NCI-H187 (cell line): ENCODE measurements around the gene PFAS.
"Not testable (repeated sequence)": the region's sequence is repeated elsewhere in the genome, so short reads cannot be mapped to it uniquely, and the experiment has no call there.

ENCODE experiments used
- DNase-seq, 2 experiments: peaks; one replicate each; lab custom pipeline; 2025; lab: John Stamatoyannopoulos, UW

Gene PFAS, protein sequence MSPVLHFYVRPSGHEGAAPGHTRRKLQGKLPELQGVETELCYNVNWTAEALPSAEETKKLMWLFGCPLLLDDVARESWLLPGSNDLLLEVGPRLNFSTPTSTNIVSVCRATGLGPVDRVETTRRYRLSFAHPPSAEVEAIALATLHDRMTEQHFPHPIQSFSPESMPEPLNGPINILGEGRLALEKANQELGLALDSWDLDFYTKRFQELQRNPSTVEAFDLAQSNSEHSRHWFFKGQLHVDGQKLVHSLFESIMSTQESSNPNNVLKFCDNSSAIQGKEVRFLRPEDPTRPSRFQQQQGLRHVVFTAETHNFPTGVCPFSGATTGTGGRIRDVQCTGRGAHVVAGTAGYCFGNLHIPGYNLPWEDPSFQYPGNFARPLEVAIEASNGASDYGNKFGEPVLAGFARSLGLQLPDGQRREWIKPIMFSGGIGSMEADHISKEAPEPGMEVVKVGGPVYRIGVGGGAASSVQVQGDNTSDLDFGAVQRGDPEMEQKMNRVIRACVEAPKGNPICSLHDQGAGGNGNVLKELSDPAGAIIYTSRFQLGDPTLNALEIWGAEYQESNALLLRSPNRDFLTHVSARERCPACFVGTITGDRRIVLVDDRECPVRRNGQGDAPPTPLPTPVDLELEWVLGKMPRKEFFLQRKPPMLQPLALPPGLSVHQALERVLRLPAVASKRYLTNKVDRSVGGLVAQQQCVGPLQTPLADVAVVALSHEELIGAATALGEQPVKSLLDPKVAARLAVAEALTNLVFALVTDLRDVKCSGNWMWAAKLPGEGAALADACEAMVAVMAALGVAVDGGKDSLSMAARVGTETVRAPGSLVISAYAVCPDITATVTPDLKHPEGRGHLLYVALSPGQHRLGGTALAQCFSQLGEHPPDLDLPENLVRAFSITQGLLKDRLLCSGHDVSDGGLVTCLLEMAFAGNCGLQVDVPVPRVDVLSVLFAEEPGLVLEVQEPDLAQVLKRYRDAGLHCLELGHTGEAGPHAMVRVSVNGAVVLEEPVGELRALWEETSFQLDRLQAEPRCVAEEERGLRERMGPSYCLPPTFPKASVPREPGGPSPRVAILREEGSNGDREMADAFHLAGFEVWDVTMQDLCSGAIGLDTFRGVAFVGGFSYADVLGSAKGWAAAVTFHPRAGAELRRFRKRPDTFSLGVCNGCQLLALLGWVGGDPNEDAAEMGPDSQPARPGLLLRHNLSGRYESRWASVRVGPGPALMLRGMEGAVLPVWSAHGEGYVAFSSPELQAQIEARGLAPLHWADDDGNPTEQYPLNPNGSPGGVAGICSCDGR (N-terminal part only)

DNA sequence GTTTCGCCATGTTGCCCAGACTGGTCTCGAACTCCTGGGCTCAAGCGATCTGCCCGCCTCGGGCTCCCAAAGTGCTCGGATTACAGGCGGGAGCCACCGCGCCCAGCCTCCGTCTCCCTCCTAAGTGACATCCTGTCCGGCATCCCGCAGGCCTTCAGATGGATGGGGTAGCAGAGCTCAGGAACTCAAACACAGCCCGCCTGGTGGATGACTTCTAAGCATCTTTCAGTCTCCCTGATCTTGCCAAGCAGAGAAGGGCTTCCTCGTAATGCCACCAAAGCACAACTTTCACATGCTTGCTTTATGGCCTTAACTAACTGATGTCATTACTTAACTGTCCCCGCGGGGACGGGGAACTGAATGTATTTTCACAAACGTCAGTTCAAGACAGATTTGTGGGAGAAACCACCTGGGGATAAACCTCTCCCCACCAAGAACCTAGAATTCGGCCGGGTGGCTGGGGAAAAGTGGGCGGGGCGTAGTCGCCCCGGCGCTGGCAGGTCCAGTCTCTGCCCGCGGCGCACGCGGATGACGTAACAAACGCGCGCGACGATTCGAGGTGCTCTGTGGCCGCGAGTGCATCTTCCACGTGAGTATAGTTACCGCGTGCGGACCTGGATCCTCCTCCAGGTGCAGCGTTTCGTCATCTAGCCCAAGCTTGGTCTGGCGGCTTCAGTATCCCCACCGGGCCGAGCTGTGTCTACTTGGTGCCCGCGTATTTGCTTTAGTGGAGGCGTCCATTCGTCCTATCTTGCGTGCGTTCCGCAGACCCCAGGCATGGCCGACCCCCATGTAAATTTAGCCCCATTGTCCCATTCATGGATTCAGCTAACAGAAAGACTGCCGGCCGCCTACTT is at the start of gene PFAS:
Gene PFAS, plus strand, starts transcription at position 539 of the 857 bp plus-strand sequence. CDS start 4,649 bp downstream, outside the sequence.
- peak; percentile 72 to 79 for DNase-seq

DNA sequence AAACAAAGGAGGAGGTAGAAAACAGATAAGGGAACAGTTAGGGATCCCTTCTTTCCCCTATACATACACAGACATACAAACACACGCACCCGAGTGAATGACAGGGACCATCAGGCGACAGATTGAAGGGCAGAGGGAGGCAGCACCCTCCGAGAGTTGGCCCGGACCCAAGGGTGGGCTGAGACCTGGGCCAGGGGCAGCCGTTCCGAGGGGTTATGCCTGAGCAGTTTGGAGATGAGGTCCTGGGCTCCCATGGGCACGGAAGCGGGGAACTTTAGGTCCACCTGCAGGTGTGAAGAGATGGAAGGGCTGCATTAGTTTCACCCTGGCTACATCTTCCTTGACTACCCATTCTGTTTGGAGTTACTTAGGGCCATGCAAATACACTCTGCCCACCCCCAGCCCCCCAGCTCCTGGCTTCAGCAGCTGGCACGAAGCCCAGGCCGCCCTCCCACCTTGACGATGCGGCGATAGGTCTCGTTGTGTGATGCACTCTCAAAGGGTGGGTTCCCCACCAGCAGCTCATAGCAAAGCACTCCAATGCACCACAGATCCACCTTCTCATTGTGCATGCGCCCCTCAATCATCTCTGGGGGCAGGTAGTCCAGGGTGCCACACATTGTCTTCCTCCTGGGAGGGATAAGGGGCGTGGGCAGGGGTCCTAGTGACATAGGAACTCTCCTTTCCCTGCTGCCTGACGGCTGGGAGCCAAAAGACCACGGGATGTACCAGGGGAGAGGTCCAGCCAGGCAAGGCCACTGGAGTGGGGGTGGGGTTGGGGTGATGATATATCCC is 44.1 kb upstream of the PFAS start:
- no peak for DNase-seq

DNA sequence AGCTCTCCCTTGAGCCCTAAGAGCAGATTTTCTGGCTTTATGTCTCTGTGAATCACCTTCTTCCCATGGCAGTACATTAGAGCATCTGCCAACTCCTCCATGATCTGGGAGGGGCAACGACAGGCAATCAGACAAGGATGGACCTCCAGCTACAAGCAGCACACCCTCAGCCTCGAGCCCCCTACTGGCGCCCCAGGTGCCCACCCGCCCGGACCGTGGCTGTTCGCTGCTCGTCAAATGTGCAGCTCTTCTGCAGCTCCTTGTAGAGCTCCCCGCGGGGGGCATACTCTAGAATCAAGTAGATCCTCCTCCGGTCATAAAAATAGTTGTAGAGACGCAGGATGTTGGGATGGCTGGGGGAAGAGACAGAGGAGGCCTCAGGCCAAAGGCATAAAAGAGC is 42.6 kb upstream of the PFAS start:
- no peak for DNase-seq

DNA sequence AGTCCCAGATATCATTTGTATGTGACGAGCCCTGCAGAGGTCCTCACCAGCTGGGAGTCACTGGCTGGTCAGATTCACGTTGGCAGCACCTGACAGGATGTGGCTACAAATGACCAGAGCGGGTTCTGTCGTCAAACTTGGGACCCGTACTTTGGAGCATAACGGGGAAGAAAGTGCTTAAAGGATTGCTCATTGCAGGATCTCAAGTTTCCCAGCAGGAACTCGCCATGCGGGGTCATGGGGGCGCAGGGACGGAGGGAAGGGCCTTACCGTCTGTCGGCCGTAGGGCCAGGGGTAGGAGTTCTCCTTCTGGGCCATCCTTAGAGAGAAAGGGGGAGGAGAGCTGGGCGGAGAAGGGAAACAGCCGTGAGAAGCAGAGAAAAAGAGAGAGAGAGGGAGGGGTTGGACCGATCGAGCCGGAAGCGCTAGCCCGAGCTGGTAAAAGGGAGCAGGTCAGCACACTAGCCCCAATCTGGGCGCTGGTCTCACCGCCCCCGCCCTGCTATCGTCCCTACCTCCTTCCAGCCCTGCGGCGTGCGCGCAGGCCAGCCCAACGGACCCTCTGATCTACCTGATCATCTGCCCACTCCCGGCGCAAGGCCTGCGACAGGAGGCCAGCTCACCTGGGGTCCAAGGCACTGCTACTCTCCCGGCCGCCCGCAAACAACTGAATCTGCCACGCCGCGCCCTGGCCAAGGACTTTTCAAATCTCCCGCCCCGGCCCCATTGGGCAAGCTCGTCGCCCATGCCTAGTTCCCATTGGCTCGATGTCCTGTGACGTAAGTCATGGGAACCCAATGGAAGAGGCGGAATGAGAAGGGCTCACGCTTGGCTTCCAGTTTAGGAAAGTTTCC is 39.0 kb upstream of the PFAS start, which contains the start of gene AURKB:
Gene AURKB, minus strand, starts transcription at position 669 of the 854 bp plus-strand sequence. Its CDS starts 351 bp downstream, at position 318.
- peak; percentile 35 to 76 for DNase-seq

DNA sequence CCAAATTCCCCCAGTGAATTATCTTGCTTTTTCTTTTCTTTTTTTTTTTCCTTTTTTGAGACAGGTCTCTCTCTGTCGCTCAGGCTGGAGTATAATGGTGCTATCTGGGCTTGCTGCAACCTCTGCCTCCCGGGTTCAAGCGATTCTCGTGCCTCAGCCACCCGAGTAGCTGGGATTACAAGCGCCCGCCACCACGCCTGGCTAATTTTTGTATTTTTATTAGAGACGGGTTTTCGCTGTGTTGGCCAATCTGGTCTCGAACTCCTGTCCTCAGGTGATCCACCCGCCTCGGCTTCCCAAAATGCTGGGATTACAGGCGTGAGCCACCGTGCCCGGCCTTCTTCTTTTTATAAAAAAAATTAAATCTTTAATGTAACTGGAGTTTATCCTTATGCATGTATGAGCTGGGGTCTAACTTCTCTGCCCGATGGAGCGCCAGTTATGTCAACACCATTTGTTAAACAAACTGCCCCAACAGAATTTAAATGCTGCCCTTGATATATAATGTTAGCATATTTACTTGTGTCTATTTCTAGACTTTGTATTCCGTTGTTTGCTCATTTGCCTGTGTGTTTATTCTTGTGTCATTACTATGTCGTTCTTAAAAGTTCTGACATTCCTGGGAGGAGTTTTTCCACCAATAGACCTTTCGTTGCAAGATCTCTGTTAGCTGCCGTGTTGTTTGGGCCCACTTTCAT is 38.2 kb upstream of the PFAS start:
- DNase-seq = no peak

DNA sequence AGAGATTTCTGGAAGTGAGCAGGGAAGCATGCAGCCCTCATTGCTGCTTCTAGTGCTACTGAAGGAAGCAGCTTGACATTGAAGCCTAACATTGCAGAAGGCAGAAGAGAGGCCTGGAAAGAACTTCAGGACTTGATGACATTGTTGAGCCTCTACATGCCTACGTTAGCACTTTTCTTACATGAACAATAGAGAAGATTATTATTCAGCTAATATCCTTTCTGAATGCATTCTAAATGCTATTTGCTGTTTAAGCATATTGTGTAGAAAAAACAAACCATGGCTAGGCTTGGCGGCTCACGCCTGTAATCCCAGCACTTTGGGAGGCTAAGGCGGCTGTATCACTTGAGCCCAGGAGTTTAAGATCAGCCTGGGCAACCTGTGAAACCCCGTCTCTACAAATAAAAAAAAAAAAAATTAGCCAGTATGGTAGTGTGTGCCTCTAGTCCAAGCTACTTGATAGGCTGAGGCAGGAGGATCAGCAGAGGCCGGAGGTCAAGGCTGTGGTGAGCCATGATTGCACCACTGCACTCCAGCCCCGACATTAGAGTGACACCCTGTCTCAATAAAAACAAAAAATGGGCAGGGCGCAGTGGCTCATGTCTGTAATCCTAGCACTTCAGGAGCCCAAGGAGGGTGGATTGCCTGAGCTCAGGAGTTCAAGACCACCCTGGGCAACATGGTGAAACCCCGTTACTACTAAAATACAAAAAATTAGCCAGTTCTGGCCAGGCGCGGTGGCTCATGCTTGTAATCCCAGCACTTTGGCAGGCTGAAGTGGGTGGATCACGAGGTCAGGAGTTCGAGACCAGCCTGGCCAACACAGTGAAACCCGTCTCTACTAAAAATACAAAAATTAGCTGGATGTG is 36.5 kb upstream of the PFAS start:
- DNase-seq = no peak

DNA sequence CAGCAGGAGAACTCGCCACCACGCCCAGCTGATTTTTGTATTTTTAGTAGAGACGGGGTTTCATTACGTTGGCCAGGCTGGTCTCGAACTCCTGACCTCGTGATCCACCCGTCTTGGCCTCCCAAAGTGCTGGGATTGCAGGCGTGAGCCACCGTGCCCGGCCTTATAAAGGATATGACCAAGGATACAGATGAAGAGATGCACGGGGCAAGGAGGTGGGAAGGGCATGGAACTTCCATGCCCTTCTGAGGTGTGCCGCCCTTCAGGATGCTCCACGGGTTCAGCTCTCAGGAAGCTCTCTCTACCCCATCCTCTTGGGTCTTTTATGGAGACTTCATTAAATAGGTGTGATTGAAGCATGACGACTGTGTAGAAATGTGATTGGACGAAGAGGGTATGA is 35.1 kb upstream of the PFAS start:
- not testable (repeated sequence) for DNase-seq

DNA sequence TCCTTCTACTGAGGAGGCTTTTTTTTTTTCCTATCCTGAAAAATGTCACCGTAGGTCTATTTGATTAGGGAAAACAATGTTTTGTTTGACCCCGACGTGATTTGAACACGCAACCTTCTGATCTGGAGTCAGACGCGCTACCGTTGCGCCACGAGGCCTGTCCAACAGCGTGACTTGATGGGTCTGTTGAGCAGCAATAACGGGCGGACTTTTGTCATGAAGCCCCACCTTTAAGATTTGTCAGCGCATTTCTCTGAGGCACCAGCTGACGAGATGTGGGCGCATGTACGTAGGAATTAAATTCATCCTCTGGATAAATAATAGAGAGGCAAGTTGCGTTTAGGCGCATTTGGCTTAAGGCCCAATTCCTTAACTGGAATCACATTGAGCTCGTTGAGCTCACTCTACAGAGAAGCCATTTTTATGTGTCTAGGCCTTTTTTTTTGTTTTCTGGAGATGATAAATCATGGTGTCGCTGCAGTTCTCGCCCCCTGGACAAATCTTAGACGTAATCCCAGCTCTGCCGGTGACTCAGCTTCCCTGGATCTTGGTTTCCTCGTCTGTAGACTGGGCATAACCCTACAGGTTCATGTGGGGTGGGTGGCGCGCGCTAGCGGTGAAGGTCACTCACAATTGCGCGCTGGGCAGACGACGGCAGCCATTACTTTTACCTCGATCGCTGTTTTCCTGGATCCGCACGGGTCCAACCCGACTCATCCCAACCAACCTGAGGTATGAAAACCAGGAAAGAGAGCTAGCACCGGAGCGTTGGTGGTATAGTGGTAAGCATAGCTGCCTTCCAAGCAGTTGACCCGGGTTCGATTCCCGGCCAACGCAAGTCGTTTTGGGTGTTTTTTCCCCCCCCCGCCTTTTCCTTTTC is 28.1 kb upstream of the PFAS start:
- DNase-seq = peak; percentile 51 to 82

DNA sequence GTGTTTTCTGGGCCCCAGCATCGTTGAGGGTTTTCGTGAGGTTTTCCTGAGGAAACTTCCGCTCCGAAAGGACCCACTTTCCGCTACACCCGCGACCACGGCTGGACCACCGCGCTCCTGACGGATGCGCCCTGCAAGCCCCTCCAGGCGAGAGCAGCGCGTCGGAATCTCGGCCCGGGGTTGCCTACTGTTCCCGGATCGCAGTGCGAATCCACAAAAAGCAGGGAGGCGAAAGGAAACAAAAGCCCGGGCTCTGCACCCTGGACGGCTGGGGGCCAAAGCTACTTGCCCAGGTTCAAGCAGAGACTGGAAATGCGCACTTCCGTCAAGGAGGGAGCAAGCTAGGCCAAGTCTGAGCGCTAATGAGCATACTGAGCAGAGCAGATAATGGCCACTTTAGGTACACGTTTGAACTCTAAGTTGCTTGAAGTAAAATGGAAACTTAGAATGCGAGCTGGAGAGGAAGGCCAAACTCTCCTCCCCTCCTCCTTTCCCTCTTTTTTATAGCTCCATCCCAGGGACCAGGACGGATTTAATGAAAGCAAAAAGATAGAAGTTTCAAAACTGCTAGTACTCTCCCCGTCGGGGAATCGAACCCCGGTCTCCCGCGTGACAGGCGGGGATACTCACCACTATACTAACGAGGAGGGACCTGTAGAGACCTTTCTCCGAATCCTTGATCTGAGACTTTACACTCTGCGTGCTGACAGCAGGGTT is 27.3 kb upstream of the PFAS start:
- DNase-seq = peak; percentile 50 to 83

DNA sequence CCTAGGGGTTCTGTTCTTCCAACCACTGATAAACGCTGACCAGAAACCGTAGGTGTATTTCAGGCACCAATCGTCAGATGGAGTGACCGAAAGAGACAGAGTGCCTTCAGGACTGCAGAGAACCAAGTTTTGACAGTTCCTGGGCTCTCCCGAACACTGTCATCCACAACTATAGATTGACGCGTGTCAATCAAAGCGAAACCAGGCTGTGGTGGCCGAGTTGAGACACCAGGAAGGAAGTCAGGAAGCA is 26.8 kb upstream of the PFAS start:
- no peak for DNase-seq

DNA sequence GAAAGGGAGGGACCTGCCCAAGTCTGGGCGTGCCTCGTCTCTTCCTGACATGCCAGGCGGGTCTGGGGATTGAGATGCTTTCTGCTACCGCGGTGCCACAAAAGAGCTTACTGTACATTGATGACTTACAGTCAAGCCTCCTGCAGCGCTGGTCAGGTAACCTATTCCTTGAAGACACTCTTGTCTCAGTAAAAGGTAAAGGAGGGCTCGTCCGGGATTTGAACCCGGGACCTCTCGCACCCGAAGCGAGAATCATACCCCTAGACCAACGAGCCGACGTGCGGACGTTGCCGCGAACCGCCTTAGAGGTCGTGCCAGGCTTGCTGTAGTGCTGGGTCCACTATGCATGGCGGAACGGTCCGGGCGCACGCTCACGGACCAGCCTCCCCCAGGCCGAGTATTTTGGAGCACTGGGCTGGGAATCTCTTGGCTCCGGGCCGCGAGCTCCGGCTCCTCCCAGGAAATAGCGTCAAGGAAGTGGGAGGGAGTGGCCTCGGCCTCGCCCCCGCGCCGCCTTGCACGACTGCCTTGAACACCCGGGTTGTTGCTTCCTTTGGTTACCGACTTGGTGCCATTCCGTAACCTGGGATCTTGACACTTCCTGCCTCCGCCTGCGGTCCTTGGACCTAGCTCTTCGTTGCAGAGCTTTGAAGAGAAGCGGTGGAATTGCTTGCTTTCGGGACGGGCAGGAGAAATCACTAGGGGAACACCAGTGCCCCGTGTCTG is 26.3 kb upstream of the PFAS start:
- peak; percentile 34 to 84 for DNase-seq

DNA sequence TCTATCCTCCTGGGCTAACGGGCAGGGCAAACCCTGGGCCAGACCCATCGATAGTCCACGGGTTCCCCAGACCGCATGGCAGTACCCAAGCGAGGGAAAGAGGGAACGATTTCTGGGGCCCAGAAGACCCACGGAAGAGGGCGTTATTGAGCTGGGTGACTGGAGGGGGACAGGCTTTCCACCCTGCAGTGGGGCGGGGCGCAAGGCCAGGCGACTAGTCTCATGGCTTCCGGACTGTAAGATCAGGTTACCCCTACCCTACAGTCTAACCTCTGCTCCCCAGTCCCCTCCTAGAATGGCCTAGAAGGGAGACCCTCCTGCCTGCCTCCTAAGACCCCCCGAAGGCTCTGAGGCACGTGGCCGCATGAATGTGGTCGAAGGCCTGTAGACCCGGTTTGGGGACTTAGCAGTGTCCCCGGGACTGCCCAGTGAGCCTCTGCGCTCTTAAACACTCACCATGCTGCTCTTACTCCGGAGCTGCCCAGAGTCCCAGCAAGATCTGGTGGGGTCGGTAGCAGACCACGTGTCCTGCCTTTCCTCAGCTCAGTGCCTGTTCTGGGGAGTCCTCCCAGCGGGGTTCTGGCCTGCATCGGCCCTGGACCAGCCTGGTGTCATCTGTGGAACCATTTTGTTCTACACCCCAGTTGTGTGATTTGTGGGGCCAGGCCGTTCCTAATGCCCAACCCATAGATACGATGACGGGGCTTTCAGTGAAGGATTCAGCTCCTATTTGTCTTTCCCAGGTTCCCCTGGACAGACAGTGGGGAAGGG is 25.5 kb upstream of the PFAS start:
- peak in 1 of 2 experiments; percentile 7 for DNase-seq

DNA sequence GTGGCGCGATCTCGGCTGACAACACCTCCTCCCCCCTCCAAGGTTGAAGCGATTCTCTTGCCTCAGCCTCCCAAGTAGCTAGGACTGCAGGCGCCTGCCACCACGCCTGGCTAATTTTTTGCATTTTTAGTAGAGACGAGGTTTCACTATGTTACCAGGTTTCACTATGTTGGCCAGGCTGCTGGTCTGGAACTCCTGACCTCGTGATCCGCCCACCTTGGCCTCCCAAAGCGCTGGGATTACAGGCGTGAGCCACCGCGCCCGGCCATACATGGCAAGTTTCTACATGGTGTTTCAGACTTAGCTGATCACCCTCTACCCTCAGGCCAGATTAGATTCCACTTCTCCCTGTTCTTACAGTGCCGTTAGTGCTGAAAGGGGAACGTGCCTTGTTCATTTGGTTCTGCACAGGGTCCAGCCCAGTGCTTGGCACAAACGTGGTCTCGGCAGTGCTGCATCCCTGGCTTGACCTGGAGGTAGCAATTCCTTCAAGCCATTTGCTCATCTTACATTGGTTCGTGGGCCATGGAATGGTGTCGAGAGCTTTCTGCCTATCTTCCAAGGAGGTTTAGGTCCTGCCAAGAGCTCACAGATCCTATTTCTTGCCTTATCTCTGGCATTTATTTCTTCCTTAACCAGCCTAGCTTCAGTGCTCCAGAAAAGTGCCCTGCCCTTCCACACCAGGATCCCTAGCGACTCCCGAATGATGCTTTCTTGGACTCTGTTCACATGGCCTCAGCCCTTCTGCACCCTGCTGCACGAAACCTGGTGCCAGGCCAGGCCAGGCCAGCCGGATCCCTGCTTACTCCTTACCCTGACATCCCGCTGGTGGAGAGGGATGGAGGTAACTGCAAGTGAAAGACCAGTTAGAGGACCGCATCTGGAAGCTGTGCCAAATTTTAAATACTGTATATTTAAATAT is 23.9 kb upstream of the PFAS start:
- no peak for DNase-seq
